ENCODE measurements around the gene OLFM4.
A peak's percentile ranks its signal among the peaks of the same experiment; 100 is the strongest.

Gene OLFM4

DNA sequence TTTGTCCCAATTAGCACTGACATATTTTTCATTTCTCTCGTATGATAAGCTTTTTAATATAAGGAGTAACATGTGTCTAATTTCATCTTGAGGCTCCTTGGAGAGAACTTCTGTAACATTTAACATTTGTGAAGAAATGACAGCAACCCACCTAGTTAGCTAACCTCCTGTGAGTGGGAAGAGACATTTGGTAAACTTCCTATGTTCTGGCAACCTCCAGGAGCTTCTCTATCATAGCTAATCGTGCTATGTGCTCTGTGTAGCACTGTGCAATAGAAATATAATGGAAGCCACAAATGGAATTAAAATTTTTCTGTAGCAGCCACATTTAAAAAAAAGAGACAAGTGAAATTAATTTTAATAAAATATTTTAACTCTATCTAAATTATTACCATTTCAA, 5.4 kb upstream of the OLFM4 start (continued):
- TF ChIP-seq, protein P1, sequence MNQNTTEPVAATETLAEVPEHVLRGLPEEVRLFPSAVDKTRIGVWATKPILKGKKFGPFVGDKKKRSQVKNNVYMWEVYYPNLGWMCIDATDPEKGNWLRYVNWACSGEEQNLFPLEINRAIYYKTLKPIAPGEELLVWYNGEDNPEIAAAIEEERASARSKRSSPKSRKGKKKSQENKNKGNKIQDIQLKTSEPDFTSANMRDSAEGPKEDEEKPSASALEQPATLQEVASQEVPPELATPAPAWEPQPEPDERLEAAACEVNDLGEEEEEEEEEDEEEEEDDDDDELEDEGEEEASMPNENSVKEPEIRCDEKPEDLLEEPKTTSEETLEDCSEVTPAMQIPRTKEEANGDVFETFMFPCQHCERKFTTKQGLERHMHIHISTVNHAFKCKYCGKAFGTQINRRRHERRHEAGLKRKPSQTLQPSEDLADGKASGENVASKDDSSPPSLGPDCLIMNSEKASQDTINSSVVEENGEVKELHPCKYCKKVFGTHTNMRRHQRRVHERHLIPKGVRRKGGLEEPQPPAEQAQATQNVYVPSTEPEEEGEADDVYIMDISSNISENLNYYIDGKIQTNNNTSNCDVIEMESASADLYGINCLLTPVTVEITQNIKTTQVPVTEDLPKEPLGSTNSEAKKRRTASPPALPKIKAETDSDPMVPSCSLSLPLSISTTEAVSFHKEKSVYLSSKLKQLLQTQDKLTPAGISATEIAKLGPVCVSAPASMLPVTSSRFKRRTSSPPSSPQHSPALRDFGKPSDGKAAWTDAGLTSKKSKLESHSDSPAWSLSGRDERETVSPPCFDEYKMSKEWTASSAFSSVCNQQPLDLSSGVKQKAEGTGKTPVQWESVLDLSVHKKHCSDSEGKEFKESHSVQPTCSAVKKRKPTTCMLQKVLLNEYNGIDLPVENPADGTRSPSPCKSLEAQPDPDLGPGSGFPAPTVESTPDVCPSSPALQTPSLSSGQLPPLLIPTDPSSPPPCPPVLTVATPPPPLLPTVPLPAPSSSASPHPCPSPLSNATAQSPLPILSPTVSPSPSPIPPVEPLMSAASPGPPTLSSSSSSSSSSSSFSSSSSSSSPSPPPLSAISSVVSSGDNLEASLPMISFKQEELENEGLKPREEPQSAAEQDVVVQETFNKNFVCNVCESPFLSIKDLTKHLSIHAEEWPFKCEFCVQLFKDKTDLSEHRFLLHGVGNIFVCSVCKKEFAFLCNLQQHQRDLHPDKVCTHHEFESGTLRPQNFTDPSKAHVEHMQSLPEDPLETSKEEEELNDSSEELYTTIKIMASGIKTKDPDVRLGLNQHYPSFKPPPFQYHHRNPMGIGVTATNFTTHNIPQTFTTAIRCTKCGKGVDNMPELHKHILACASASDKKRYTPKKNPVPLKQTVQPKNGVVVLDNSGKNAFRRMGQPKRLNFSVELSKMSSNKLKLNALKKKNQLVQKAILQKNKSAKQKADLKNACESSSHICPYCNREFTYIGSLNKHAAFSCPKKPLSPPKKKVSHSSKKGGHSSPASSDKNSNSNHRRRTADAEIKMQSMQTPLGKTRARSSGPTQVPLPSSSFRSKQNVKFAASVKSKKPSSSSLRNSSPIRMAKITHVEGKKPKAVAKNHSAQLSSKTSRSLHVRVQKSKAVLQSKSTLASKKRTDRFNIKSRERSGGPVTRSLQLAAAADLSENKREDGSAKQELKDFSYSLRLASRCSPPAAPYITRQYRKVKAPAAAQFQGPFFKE (tag by site-specific recombination; IDR thresholded peaks at IDR 0.05; ENCODE audit: borderline replicate concordance): no peak

DNA sequence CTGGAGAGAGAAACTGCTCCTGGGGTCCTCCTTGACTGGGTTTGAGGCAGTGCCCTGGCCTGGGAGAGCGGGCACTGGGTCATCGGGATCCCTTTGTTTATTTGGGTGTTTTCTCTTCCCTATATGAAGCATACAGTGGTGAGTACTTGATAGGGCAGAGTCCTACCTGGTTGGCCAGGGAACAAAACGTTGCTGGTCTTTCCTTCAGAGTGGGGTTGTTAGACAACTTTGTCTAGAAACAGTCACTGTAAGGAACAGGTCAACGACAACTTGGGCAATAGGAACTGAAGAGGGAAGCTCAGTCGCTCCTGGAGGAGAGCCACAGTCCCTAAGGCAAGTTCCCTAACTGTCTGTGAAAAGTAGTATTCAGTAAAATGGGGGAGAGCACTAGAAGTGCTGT, 550 bp upstream of the OLFM4 start:
- POLR2A ChIA-PET: no interaction called here
- H3K9me3 ChIP-seq (ENCODE audit: control insufficient read depth, insufficient read depth, low read depth, low read length): no peaks in the 10 kb centered on the region
- H3K27ac ChIP-seq (ENCODE audit: extremely low read depth, low read depth, low read length): no peak overlapping the region
- H3K4me1 ChIP-seq (ENCODE audit: control insufficient read depth, insufficient read depth, low read length): no peaks in the 10 kb centered on the region
- TF ChIP-seq ZNF266 (tag by site-specific recombination; IDR thresholded peaks at IDR 0.05; ENCODE audit: low read depth): no peak
- no peak for TF ChIP-seq ZFP69B (tag by site-specific recombination; IDR thresholded peaks at IDR 0.05)
- no peak for TF ChIP-seq ZNF248 (tag by site-specific recombination; IDR thresholded peaks at IDR 0.05)
- TF ChIP-seq ZIC2 (tag by site-specific recombination; IDR thresholded peaks at IDR 0.05): no peak
- no peak for TF ChIP-seq ZNF791 (tag by site-specific recombination; IDR thresholded peaks at IDR 0.05)
- TF ChIP-seq, protein P2, sequence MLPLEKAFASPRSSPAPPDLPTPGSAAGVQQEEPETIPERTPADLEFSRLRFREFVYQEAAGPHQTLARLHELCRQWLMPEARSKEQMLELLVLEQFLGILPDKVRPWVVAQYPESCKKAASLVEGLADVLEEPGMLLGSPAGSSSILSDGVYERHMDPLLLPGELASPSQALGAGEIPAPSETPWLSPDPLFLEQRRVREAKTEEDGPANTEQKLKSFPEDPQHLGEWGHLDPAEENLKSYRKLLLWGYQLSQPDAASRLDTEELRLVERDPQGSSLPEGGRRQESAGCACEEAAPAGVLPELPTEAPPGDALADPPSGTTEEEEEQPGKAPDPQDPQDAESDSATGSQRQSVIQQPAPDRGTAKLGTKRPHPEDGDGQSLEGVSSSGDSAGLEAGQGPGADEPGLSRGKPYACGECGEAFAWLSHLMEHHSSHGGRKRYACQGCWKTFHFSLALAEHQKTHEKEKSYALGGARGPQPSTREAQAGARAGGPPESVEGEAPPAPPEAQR (tag by site-specific recombination; IDR thresholded peaks at IDR 0.05): no peak
- TF ChIP-seq ZNF776 (tag by site-specific recombination; IDR thresholded peaks at IDR 0.05; ENCODE audit: borderline replicate concordance): no peak
- no peak for TF ChIP-seq YY1 (tag by site-specific recombination; IDR thresholded peaks at IDR 0.05)
- no peak for TF ChIP-seq ZNF701 (tag by site-specific recombination; IDR thresholded peaks at IDR 0.05)
- TF ChIP-seq ZNF510 (tag by site-specific recombination; IDR thresholded peaks at IDR 0.05; ENCODE audit: insufficient replicate concordance): no peak
- TF ChIP-seq, protein P3, sequence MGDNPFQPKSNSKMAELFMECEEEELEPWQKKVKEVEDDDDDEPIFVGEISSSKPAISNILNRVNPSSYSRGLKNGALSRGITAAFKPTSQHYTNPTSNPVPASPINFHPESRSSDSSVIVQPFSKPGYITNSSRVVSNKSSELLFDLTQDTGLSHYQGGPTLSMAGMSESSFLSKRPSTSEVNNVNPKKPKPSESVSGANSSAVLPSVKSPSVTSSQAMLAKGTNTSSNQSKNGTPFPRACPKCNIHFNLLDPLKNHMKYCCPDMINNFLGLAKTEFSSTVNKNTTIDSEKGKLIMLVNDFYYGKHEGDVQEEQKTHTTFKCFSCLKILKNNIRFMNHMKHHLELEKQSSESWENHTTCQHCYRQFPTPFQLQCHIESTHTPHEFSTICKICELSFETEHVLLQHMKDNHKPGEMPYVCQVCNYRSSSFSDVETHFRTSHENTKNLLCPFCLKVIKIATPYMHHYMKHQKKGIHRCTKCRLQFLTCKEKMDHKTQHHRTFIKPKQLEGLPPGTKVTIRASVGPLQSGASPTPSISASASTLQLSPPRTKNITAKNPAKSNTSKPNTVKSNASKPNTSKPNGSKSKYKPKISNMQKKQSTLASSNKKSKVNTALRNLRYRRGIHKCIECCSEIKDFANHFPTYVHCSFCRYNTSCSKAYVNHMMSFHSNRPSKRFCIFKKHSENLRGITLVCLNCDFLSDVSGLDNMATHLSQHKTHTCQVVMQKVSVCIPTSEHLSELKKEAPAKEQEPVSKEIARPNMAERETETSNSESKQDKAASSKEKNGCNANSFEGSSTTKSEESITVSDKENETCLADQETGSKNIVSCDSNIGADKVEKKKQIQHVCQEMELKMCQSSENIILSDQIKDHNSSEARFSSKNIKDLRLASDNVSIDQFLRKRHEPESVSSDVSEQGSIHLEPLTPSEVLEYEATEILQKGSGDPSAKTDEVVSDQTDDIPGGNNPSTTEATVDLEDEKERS (tag by site-specific recombination; IDR thresholded peaks at IDR 0.05): no peak
- no peak for TF ChIP-seq ZFP41 (tag by site-specific recombination; IDR thresholded peaks at IDR 0.05; ENCODE audit: borderline replicate concordance)
- H3K4me3 ChIP-seq (ENCODE audit: low read depth, low read length): no peak overlapping the region
- CTCF ChIA-PET: no interaction called here
- no peaks in the 10 kb centered on the region for H3K36me3 ChIP-seq (ENCODE audit: control insufficient read depth in 2 of 2, insufficient read depth in 1 of 2, low read length in 2 of 2)

DNA sequence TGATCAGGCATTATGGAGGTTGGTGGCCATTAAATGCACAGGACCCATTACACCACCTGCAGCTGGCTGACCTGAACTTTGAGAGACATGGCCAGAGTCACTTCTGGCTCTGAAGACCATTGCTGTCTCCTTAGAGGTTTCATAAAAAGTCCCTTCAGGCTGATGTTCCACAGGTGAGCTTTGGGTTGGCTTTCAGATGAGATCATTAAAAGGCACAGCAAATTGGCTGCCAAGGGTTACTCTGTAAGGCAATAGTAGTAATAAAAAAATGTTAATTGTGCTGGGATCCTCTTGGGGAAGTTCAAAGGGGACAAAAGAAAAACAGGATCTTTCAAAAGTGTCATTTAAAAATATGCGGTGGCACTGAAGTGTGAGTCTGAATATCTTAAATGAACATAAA, 4.2 kb downstream of the OLFM4 start:
- H3K36me3 ChIP-seq (ENCODE audit: control insufficient read depth in 2 of 2, insufficient read depth in 1 of 2, low read length in 2 of 2): no peaks in the 10 kb centered on the region
- ChIA-PET POLR2A (no interaction called here), CTCF (interaction anchor here (0.7 kb wide), 1 partner anchor 22 kb away, joined by 3 read pairs; no protein-coding TSS in a partner anchor)
- no peaks in the 10 kb centered on the region for H3K9me3 ChIP-seq (ENCODE audit: control insufficient read depth, insufficient read depth, low read depth, low read length)
- H3K27ac ChIP-seq (ENCODE audit: extremely low read depth, low read depth, low read length): no peak overlapping the region
- no peak overlapping the region for H3K4me3 ChIP-seq (ENCODE audit: low read depth, low read length)
- no peaks in the 10 kb centered on the region for H3K4me1 ChIP-seq (ENCODE audit: control insufficient read depth, insufficient read depth, low read length)
- TF ChIP-seq SCRT2 (tag by site-specific recombination; IDR thresholded peaks at IDR 0.05) (peak; percentile 57), ZNF292 (tag by site-specific recombination; IDR thresholded peaks at IDR 0.05; ENCODE audit: borderline replicate concordance, low read depth) (no peak)

All from HEK293 (cell line).